Measurements from ENCODE around the gene MED12L. TPM values are rescaled to one million over a fixed set of nuclear protein-coding genes. Genes with fewer than 3 reads are reported as not detected.

MED12L gene
- polyA plus RNA-seq, 1 of the 3 experiments (the other 2 are of a cell fraction), result 0.03 TPM

- Histone ChIP-seq H2AFZ (ENCODE audit: low read depth) (no peak overlapping the region), H3K9me2 (no peaks in the 10 kb centered on the region), H3K36me3 (replicated peaks in 1 of 2; ENCODE audit: control insufficient read depth in 1 of 2, insufficient read depth in 2 of 2, low read length in 1 of 2) (no peaks in the 10 kb centered on the region), H3K4me3 (ENCODE audit: low read depth in 2 of 2, low read length in 1 of 2) (no peak overlapping the region), H3K27me3 (ENCODE audit: insufficient read depth) (no peaks in the 10 kb centered on the region; the same call in 1 of the 2 replicates), H3K9ac (no peak overlapping the region), H3K27ac (ENCODE audit: low read depth in 2 of 2, low read length in 1 of 2) (no peak overlapping the region), H3K4me2 (no peak overlapping the region), H3K79me2 (ENCODE audit: insufficient read depth) (no peaks in the 10 kb centered on the region), H3F3A (replicated peaks; ENCODE audit: insufficient read depth) (no peaks in the 10 kb centered on the region), H3K4me1 (ENCODE audit: control insufficient read depth in 1 of 2, insufficient read depth in 2 of 2, low read depth in 1 of 2, low read length in 1 of 2) (no peaks in the 10 kb centered on the region), H3K9me3 (no peaks in the 10 kb centered on the region), H4K20me1 (ENCODE audit: insufficient read depth) (no peaks in the 10 kb centered on the region)
- CTCF ChIA-PET, result no interaction called here
- POLR2A ChIA-PET, result no interaction called here
- no peak for TF ChIP-seq TEAD4 (IDR thresholded peaks at IDR 0.05; ENCODE audit: borderline replicate concordance, insufficient read depth)
- TF ChIP-seq, protein P1, sequence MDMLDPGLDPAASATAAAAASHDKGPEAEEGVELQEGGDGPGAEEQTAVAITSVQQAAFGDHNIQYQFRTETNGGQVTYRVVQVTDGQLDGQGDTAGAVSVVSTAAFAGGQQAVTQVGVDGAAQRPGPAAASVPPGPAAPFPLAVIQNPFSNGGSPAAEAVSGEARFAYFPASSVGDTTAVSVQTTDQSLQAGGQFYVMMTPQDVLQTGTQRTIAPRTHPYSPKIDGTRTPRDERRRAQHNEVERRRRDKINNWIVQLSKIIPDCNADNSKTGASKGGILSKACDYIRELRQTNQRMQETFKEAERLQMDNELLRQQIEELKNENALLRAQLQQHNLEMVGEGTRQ (IDR thresholded peaks at IDR 0.05; ENCODE audit: borderline replicate concordance, low read depth, low read length), result no peak
- TF ChIP-seq FOXJ3 (CRISPR knock-in tag; IDR thresholded peaks at IDR 0.05), result no peak
- TF ChIP-seq MAX (IDR thresholded peaks at IDR 0.05; ENCODE audit: low read depth), result no peak
- TF ChIP-seq FOSL2 (IDR thresholded peaks at IDR 0.05; ENCODE audit: borderline replicate concordance, low read depth), result no peak
- TF ChIP-seq RAD21 (IDR thresholded peaks at IDR 0.05; ENCODE audit: low read length), result no peak
- TF ChIP-seq, protein P2, sequence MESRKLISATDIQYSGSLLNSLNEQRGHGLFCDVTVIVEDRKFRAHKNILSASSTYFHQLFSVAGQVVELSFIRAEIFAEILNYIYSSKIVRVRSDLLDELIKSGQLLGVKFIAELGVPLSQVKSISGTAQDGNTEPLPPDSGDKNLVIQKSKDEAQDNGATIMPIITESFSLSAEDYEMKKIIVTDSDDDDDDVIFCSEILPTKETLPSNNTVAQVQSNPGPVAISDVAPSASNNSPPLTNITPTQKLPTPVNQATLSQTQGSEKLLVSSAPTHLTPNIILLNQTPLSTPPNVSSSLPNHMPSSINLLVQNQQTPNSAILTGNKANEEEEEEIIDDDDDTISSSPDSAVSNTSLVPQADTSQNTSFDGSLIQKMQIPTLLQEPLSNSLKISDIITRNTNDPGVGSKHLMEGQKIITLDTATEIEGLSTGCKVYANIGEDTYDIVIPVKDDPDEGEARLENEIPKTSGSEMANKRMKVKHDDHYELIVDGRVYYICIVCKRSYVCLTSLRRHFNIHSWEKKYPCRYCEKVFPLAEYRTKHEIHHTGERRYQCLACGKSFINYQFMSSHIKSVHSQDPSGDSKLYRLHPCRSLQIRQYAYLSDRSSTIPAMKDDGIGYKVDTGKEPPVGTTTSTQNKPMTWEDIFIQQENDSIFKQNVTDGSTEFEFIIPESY (IDR thresholded peaks at IDR 0.05; ENCODE audit: borderline replicate concordance, low read depth), result no peak
- TF ChIP-seq, protein P3, sequence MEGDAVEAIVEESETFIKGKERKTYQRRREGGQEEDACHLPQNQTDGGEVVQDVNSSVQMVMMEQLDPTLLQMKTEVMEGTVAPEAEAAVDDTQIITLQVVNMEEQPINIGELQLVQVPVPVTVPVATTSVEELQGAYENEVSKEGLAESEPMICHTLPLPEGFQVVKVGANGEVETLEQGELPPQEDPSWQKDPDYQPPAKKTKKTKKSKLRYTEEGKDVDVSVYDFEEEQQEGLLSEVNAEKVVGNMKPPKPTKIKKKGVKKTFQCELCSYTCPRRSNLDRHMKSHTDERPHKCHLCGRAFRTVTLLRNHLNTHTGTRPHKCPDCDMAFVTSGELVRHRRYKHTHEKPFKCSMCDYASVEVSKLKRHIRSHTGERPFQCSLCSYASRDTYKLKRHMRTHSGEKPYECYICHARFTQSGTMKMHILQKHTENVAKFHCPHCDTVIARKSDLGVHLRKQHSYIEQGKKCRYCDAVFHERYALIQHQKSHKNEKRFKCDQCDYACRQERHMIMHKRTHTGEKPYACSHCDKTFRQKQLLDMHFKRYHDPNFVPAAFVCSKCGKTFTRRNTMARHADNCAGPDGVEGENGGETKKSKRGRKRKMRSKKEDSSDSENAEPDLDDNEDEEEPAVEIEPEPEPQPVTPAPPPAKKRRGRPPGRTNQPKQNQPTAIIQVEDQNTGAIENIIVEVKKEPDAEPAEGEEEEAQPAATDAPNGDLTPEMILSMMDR (IDR thresholded peaks at IDR 0.05), result no peak
- no peak for TF ChIP-seq SIN3A (IDR thresholded peaks at IDR 0.05; ENCODE audit: borderline replicate concordance, low read depth, low read length)
- TF ChIP-seq, protein P4, sequence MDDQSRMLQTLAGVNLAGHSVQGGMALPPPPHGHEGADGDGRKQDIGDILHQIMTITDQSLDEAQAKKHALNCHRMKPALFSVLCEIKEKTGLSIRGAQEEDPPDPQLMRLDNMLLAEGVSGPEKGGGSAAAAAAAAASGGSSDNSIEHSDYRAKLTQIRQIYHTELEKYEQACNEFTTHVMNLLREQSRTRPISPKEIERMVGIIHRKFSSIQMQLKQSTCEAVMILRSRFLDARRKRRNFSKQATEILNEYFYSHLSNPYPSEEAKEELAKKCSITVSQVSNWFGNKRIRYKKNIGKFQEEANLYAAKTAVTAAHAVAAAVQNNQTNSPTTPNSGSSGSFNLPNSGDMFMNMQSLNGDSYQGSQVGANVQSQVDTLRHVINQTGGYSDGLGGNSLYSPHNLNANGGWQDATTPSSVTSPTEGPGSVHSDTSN (IDR thresholded peaks at IDR 0.05), result no peak
- no peak for TF ChIP-seq TCF12 (IDR thresholded peaks at IDR 0.05)
- TF ChIP-seq, protein P5, sequence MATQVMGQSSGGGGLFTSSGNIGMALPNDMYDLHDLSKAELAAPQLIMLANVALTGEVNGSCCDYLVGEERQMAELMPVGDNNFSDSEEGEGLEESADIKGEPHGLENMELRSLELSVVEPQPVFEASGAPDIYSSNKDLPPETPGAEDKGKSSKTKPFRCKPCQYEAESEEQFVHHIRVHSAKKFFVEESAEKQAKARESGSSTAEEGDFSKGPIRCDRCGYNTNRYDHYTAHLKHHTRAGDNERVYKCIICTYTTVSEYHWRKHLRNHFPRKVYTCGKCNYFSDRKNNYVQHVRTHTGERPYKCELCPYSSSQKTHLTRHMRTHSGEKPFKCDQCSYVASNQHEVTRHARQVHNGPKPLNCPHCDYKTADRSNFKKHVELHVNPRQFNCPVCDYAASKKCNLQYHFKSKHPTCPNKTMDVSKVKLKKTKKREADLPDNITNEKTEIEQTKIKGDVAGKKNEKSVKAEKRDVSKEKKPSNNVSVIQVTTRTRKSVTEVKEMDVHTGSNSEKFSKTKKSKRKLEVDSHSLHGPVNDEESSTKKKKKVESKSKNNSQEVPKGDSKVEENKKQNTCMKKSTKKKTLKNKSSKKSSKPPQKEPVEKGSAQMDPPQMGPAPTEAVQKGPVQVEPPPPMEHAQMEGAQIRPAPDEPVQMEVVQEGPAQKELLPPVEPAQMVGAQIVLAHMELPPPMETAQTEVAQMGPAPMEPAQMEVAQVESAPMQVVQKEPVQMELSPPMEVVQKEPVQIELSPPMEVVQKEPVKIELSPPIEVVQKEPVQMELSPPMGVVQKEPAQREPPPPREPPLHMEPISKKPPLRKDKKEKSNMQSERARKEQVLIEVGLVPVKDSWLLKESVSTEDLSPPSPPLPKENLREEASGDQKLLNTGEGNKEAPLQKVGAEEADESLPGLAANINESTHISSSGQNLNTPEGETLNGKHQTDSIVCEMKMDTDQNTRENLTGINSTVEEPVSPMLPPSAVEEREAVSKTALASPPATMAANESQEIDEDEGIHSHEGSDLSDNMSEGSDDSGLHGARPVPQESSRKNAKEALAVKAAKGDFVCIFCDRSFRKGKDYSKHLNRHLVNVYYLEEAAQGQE (IDR thresholded peaks at IDR 0.05; ENCODE audit: low read depth, low read length), result no peak
- TF ChIP-seq GATA2 (CRISPR knock-in tag; IDR thresholded peaks at IDR 0.05), result no peak
- no peak for TF ChIP-seq ELF1 (IDR thresholded peaks at IDR 0.05)
- TF ChIP-seq EZH2phosphoT487 (IDR thresholded peaks at IDR 0.05; ENCODE audit: borderline replicate concordance, low read depth), result no peak
- WGBS (ENCODE audit: low lambda C conversion rate), result 10% methylated on average over 1 of the region's 1 CpG
- DNase-seq, result no peak
These were observed 366.9 kb downstream of the MED12L start for GRCh38 chr3:151452368-151452767.

Measured in SK-N-SH (cell line).